Raji (cell line): ENCODE results near the gene MIS18A.

Source experiments
- POLR2A ChIP-seq: IDR thresholded peaks from 2 replicates; pipeline ENCODE4 v1.6.1; 2011; ENCODE audit warnings: low read depth, low read length, control low read depth; ENCODE audit not compliant: insufficient read depth

MIS18A gene

DNA sequence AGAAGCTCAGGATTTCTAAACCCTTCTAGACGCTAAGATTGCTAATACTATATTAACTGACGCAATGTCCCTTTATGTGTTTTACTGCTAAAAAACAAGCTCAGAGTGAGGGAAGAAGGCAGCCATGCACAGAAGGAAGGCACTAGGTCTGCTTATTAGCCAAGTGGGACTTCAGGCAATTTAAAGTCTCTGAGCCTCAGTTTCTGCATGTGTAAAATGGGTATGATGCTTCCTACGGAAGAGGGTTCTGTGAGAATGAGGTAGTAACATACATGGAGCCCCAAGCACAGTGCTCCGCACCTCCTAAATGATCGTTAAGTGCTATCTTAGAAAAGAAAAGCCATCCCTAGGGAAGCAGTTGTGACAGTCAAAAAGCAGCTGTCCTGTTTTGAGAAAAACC, 16.9 kb downstream of the MIS18A start:
- TF ChIP-seq POLR2A: no peak

DNA sequence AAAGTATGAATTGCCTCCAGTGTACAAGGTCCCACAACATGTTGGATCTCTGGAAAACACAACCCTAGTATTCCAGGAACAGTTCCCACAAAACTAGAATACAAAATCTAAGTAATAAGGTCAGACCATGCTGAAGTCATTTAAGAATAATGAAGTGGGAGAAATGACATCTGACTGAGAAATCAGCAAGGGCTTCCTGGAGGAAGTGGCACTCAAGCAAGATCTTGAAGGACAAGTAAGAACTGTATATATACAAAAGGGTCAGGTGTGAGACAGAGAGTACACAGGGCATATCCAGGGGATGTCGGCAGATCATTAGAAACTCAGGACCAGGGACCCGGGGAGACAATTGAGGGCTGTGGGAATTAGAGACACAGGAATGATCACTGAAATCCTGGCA, 18.7 kb downstream of the MIS18A start:
- no peak for TF ChIP-seq POLR2A

DNA sequence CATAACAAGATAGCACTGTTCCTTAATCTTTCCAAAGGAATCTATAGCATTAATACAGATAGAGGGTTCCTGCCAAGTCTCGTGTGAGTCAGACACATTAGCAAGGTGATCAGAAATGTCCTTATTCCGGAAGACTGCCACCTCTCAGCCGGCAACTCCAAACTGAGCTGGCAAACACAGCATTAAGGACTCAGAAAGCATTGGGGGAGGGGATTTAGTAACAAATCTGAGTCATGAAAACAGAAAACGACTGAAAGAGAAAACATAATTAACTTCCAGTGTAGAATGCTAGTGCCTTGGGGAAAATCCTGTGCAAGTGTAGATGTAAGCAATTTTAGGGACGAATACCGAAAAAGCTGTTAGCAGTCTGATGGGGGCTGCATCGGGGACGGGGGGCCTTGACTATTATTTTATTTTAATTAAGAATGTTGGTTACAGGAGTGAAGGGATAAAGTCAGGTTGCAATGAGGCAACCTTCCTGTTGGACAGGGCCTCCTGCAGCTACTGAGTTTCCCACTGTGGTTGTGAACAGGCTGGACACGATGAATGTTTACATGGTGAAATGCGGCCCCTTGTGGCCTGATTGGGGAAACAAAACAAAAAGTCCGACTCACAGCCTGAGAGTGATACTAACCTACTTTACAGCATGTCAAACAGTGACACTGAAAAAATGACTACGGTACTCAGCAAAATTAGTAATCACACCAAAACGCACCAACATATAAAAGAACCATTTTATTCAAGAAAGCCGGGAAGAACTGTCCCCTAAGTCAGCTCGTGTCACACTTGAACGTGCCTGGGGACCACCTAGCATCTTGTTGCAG, 20.7 kb downstream of the MIS18A start:
- no peak for TF ChIP-seq POLR2A

DNA sequence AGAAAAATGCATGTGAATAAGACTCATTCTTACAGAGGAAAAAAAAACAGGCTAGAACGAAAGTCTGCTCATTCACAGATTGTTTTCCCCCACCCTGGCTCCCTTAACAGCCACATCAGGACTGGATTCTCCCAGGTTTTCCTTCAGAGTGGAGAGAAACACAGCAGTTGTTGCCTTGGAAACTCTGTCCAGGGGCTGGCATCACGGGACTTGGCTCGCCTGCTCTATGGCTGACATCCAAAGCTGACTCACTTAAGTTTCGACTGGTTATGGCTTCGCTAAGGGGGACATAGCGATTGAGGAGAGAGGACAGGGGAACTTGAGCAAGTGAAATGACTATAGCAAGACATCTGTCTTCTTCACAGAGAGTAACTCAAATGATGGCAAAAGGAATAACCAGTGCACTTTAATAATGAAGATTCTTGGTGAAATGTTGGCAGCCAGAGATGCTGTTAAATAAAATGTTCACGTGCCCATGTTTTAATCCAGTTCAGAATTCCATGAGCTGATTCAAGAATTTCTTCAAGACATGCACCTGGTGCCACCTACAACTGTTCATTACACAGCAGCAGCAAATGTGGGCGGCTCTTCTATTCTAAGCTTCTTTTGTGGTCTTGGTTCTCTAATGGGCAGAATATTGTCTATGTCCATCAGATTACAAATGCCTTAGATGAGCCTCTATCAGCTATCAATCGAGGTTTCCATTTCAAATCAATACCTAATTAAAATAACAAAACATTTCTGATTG, 21.8 kb downstream of the MIS18A start:
- TF ChIP-seq POLR2A: no peak

DNA sequence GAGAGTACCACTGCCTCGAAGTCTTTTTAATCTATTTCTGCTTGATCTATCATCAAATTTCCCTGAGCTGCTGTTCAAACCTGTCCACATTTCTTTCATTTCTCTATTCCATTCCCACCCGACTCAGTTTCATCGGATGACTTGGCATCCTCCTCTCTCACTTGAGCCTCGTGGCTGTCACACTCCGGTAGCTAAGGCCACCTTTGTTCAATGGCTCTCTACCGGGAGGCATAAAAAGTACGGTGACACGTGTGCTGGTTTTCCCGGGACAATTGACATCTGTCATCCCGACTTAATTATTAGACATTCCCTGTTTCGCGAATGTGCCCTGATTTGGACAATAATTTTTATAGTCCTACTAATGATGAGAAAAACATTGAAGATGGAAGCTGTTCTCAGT, 22.6 kb downstream of the MIS18A start:
- TF ChIP-seq POLR2A: no peak

DNA sequence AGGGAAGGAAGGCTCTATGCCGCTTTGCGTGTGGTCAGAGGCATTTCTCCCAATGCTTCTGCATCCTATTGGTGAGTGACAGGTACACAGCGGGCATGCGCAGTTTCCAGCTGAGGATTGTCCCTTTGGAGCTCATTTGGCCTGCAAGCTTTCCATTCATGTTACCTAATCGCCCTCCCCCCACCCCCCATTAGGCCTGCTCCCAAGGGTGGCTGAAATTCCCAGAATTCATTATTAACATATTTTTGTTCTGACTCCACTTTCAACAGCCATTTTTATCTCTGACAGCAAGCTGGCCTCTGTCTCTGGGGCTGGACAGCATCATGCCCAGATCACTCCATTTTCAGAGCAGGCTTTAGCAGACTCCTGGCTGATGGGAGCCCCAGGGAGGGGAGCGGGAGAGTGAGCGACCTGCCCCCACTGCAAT, 25.6 kb downstream of the MIS18A start:
- no peak for TF ChIP-seq POLR2A

DNA sequence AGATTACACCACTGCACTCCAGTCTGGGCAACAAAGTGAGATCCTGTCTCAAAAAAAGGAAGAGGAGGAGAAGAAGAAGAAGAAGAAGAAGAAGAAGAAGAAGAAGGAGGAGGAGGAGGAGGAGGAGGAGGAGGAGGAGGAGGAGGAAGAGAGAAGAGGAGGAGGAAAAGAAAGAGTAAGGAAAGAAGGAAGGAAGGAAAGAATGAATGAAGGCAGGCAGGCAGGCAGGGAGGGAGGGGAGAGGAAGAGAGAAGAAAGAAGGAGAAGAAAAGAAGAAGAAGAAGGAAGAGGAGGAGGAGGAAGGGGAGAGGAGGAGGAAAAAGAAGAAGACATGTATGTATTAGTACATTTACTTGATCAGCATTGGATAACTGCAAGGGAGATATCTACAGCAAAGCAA, 26.7 kb downstream of the MIS18A start:
- no peak for TF ChIP-seq POLR2A

DNA sequence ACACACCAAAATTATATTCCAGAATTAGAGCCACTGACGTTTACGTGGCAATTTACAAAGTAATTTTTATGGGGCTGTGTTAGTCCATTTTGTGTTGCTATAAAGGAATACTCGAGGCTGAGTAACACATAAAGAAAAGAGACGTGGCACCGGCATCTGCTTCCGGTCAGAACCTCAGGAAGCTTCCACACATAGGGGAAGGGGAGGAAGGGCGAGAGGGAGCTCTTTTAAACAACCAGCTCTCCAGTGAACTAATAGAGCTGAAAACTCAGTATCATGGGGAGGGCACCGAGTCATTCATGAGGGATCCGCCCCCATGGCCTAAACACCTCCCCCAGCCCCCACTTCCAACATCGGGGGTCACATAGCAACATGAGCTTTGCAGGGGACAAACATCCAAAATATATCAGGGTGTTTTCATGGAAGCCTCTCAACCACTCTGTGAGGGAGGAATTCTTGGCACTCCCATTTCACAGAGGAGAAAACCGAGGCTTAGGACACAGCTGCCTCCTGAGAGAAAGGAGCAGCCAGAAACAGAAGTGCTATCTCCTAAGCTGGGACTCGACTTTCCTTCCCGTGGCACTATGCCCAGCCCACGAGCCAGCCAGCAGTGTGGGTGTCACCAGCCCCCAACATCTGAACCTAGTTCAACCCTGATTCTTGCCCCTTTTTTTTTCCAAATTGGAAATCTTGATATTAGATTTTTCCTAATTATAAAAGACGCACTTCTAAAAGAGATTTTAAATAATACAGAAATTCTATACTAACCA, 29.2 kb downstream of the MIS18A start:
- no peak for TF ChIP-seq POLR2A

DNA sequence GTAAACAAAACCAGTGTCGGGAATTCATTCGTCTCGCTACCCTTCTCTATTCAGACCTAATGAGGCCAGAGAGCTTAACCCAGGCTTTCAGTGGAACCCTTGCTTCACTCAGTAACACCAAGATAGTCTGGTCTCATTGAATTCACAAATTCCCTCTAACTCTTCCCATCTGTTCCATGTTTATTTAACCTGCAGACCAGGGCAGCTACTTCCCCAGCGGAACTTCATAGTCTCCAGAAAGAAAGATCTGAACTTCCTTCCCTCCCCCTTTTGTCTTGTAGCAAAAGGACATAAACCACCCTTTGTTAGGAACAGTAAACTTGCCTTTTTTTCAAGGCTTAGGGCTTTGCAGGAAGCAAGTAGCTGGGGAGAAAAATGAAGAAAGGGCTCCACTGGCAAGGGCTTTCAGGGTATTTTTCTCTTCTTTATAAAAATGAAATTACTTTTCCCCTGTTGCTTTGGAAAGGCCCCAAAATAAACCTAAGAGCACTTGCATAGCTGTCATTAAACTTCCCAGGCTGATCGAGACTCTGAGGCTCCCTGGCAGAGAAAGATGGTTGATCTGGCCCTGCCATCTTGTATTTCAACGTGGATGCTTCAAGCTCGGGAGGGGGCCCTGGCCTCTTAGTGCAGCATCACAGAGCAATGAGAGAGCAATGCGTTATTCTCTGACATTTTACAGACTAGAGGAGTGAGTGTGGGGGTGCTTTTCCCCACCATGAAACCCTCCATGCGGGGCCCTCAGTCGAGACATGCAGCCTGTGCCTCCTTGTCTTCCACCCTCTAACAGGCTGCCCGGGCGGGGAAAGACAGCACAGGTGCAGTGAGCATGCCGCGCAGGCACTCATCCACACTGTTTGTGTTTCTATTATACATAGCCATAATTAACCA, 30.0 kb downstream of the MIS18A start:
- TF ChIP-seq POLR2A: no peak

DNA sequence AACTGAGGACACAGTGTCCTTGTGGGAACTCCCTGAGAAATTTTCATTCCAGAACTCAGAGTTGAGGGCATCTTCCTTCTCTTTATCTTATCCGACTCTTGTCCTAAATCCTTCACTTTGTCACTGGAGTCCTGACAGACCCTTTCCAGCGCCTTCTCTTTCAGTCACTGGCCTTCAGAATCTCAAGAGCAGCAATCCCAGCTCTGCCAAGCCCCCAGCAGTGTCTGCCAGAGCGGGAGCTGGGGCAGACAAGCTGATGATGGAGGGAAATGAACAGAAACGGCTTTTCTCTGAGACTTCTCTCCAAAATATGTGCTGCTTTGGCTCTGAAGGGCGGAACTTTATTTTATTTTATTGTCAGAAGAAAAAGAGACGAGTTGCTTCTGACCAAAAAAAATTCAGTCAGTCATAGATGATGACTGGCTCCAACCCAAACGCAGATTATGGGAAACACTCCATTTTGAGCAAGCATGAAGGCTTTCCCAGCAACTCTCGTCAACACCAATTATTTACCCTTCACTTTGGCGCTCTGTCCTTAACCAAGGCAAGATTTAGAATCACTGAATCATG, 32.2 kb downstream of the MIS18A start:
- TF ChIP-seq POLR2A: no peak

DNA sequence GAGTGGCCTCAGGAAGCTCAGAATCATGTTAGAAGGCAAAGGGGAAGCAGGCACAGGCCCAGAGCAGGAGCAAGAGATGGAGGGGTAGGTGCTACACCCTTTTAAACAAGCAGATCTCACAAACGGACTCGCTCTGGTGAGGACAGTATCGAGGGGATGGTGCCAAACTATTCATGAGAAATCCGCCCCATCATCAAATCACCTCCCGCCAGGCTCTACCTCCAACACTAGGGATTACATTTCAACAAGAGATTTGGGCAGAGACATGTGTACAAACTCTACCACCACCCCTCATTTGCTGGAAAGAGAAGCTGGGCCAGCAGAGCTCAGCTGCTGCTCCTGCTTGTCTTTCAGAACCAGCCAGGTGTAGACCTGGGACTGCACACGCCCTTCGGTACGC, 32.9 kb downstream of the MIS18A start:
- no peak for TF ChIP-seq POLR2A

DNA sequence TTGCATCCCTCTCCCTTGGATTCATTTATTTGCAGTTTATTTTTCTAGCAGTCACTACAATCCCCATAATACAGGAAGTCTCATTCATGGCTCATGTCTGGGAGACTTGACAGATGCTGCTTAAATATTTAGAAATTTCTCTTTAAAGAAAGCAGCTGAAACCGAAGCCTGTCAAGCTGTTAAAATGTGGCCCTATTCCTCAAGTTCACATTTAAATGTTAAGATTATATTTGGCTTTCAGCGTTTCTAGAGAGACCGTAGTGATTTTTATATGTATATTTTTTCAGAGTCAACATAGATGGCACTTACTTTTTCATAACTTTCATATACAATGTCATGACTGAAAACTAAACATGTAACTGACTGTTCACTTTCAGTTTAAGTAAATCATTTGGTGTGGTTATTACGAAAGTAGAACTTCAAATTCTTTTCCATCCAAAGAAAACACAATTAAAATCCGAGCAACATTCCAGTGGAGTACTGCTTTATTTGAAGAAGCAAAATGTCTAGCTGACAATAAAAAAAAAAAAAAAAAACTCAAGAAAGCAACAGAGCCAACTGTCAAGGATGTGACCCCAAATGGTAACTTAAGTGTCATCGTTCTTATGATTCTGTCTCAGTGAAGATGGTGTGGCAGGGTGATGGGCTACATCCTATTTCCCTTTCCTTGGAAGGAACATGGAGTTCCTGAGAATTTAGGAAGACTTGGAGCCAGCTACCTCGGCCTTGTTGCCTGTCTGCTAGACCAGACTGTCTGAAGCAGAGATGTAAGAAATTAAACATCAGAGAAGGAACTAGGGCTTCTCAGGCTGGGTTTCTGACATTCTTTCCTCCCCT, 37.8 kb downstream of the MIS18A start:
- no peak for TF ChIP-seq POLR2A

DNA sequence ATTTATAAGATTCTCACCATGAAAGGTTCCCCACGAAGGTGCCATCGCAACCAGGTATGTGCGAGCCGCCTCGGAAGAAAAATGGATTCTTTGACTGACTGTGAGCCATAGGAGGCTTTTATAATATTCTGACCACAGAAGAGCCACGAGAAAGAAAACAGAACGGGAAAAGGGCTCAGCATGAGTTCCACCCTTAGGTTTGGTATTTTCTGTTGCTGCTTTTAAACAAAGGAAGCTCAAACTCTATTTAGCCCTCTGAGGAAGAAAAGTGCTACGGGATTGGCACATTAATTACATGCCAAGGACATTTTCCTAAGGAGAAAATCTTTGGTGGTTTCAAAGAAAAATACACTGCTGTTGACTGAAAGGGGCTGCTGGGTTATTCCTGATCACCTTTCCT, 39.3 kb downstream of the MIS18A start:
- TF ChIP-seq POLR2A: no peak
